Fibroblast of skin of left quadriceps (primary cell): ENCODE measurements around the gene CRISP1.
A peak's percentile ranks its signal among the peaks of the same experiment; 100 is the strongest.
"Not testable (repeated sequence)": the region's sequence is repeated elsewhere in the genome, so short reads cannot be mapped to it uniquely, and the experiment has no call there.

Source experiments
- DNase-seq, 2 experiments: peaks; one replicate each; pipeline ENCODE4 v3.0.0-alpha.2; 2013; ENCODE audit warnings: low read depth in 2 of 2

CRISP1 gene

GRCh38 chr6:49866485-49866943, at the start of gene CRISP1:
Gene CRISP1 (minus strand): TSS chr6:49866535. CDS start chr6:49857400, 9,135 bp downstream.
- DNase-seq = no peak

- DNase-seq = no peak
These were observed 48.7 kb upstream of the CRISP1 start for GRCh38 chr6:49915035-49915434.

- no peak for DNase-seq
These were observed 47.5 kb upstream of the CRISP1 start for GRCh38 chr6:49913636-49914375.

GRCh38 chr6:49912196-49912595, 45.9 kb upstream of the CRISP1 start:
- no peak for DNase-seq

GRCh38 chr6:49911252-49911651, 44.9 kb upstream of the CRISP1 start:
- no peak for DNase-seq

- DNase-seq = no peak
These were observed 43.2 kb upstream of the CRISP1 start for GRCh38 chr6:49909563-49909962.

- no peak for DNase-seq
These were observed 40.2 kb upstream of the CRISP1 start for GRCh38 chr6:49906526-49906925.

- no peak for DNase-seq
These were observed 39.0 kb upstream of the CRISP1 start for GRCh38 chr6:49905296-49905695.

GRCh38 chr6:49902856-49903255, 36.5 kb upstream of the CRISP1 start:
- no peak for DNase-seq

- no peak for DNase-seq
These were observed 32.7 kb upstream of the CRISP1 start for GRCh38 chr6:49898904-49899566.

- not testable (repeated sequence) for DNase-seq
These were observed 29.2 kb upstream of the CRISP1 start for GRCh38 chr6:49895553-49895952.

- DNase-seq = no peak
These were observed 25.9 kb upstream of the CRISP1 start for GRCh38 chr6:49892280-49892679.

- no peak for DNase-seq
These were observed 24.7 kb upstream of the CRISP1 start for GRCh38 chr6:49890988-49891387.

GRCh38 chr6:49888742-49889431, 22.6 kb upstream of the CRISP1 start:
- DNase-seq = no peak

- DNase-seq = no peak
These were observed 2.7 kb upstream of the CRISP1 start for GRCh38 chr6:49868951-49869529.

GRCh38 chr6:49856282-49856681, 10.1 kb downstream of the CRISP1 start:
- DNase-seq = no peak

- DNase-seq = no peak
These were observed 11.1 kb downstream of the CRISP1 start for GRCh38 chr6:49855221-49855620.

- no peak for DNase-seq
These were observed 13.4 kb downstream of the CRISP1 start for GRCh38 chr6:49852975-49853374.

GRCh38 chr6:49849213-49849907, 17.0 kb downstream of the CRISP1 start:
- peak; percentile 8 to 20 for DNase-seq

GRCh38 chr6:49847673-49848072, 18.7 kb downstream of the CRISP1 start:
- DNase-seq = no peak

- DNase-seq = no peak
These were observed 19.3 kb downstream of the CRISP1 start for GRCh38 chr6:49847014-49847413.

- DNase-seq = no peak
These were observed 24.9 kb downstream of the CRISP1 start for GRCh38 chr6:49841424-49841823.
